HepG2 (cell line): ENCODE data around the gene TAS2R60. TPM values are rescaled to one million over a fixed set of nuclear protein-coding genes. Genes with fewer than 3 reads are reported as not detected.

Experiments used
- HDAC1 ChIP-seq: sonication (generic); formaldehyde crosslinking; IDR thresholded peaks from 2 replicates; pipeline ENCODE4 v1.5.1; 2020; ENCODE audit warnings: mild to moderate bottlenecking, missing genetic modification reagents
- POLR2AphosphoS2 ChIP-seq: IDR thresholded peaks from 2 replicates; pipeline ENCODE4 v1.6.1; 2011; ENCODE audit warnings: low read depth, low read length, improper control_type of control experiment
- RBFOX2 ChIP-seq: fragments of 200-400 bp; formaldehyde crosslinking; IDR thresholded peaks from 2 replicates; pipeline ENCODE4 v1.6.1; 2017; ENCODE audit warnings: low read depth, mild to moderate bottlenecking, low read length
- RXRB ChIP-seq: IDR thresholded peaks from 2 replicates; pipeline ENCODE4 v1.6.1; 2016; ENCODE audit warnings: borderline replicate concordance, missing genetic modification reagents, missing compliant biosample characterization
- SYNCRIP ChIP-seq: fragments of 200-400 bp; formaldehyde crosslinking; IDR thresholded peaks from 2 replicates; pipeline ENCODE4 v1.6.1; 2018; ENCODE audit warnings: mild to moderate bottlenecking, low read depth, low read length; ENCODE audit not compliant: insufficient read depth
- TBX2 ChIP-seq: sonication (generic); formaldehyde crosslinking; IDR thresholded peaks from 2 replicates; pipeline ENCODE4 v1.5.0; 2020; ENCODE audit warnings: missing genetic modification reagents, mild to moderate bottlenecking, borderline replicate concordance
- TOE1 ChIP-seq: sonication (generic); formaldehyde crosslinking; IDR thresholded peaks from 2 replicates; pipeline ENCODE4 v1.4.0; 2020; ENCODE audit warnings: mild to moderate bottlenecking, missing genetic modification reagents
- ZBTB7A ChIP-seq: sonication (generic); formaldehyde crosslinking; IDR thresholded peaks from 2 replicates; pipeline ENCODE4 v1.8.0; 2022; ENCODE audit warnings: mild to moderate bottlenecking, missing genetic modification reagents
- ZNF382 ChIP-seq: sonication (generic); formaldehyde crosslinking; IDR thresholded peaks from 2 replicates; pipeline ENCODE4 v1.5.0; 2020; ENCODE audit warnings: missing genetic modification reagents, mild to moderate bottlenecking, borderline replicate concordance
- ZNF577 ChIP-seq: sonication (generic); formaldehyde crosslinking; IDR thresholded peaks from 2 replicates; pipeline ENCODE4 v1.4.0; 2020; ENCODE audit warnings: mild to moderate bottlenecking, low read depth, missing genetic modification reagents, borderline replicate concordance
- ZSCAN21 ChIP-seq: sonication (generic); formaldehyde crosslinking; IDR thresholded peaks from 2 replicates; pipeline ENCODE4 v1.8.0; 2022; ENCODE audit warnings: mild to moderate bottlenecking, missing genetic modification reagents, moderate library complexity, borderline replicate concordance
- polyA plus RNA-seq, 8 experiments: library from polyadenylated mRNA; depleted of rRNA in 3 of 8; stranded (reverse) in 7 of 8; unstranded in 1 of 8; fragments of >200 nt; fragmentation: Illumina TruSeq in 4 of 8; extraction: Trizol in 4 of 8; gene quantifications; 2 replicates each; pipeline versions ENCODE4 v1.2.1 to v1.2.3, GENCODE V29; 2011 to 2016; ENCODE audit warnings: low read depth in 4 of 8, missing spikeins in 1 of 8, mixed read lengths in 1 of 8; ENCODE audit not compliant: insufficient read depth in 1 of 8
- total RNA-seq, 5 experiments: library from RNA; depleted of rRNA; stranded (reverse); fragments of >200 nt; fragmentation: Illumina TruSeq; extraction: Trizol; gene quantifications; 2 replicates each; pipeline ENCODE4 v1.2.3, GENCODE V29; 2016; ENCODE audit warnings: low read depth in 1 of 5
- TF ChIP-seq, protein P1 (sequence below): sonication (generic); formaldehyde crosslinking; IDR thresholded peaks from 2 replicates; pipeline ENCODE4 v1.5.0; 2020; ENCODE audit warnings: missing genetic modification reagents, mild to moderate bottlenecking, borderline replicate concordance
- TF ChIP-seq, protein P2 (sequence below): sonication (generic); formaldehyde crosslinking; IDR thresholded peaks from 2 replicates; pipeline ENCODE4 v1.8.0; 2022; ENCODE audit warnings: low read depth, missing genetic modification reagents
- TF ChIP-seq, protein P3 (sequence below): fragments of 450-650 bp; IDR thresholded peaks from 2 replicates; pipeline ENCODE4 v1.6.1; 2016
- TF ChIP-seq, protein P4 (sequence below): sonication (generic); formaldehyde crosslinking; IDR thresholded peaks from 2 replicates; pipeline ENCODE4 v1.8.0; 2022; ENCODE audit warnings: mild to moderate bottlenecking, missing genetic modification reagents

Gene TAS2R60
- total and polyA plus RNA-seq, 2 of the 13 experiments (the other 11 are each of a cell fraction or from before 2014, with no cell fraction given), result not detected

DNA sequence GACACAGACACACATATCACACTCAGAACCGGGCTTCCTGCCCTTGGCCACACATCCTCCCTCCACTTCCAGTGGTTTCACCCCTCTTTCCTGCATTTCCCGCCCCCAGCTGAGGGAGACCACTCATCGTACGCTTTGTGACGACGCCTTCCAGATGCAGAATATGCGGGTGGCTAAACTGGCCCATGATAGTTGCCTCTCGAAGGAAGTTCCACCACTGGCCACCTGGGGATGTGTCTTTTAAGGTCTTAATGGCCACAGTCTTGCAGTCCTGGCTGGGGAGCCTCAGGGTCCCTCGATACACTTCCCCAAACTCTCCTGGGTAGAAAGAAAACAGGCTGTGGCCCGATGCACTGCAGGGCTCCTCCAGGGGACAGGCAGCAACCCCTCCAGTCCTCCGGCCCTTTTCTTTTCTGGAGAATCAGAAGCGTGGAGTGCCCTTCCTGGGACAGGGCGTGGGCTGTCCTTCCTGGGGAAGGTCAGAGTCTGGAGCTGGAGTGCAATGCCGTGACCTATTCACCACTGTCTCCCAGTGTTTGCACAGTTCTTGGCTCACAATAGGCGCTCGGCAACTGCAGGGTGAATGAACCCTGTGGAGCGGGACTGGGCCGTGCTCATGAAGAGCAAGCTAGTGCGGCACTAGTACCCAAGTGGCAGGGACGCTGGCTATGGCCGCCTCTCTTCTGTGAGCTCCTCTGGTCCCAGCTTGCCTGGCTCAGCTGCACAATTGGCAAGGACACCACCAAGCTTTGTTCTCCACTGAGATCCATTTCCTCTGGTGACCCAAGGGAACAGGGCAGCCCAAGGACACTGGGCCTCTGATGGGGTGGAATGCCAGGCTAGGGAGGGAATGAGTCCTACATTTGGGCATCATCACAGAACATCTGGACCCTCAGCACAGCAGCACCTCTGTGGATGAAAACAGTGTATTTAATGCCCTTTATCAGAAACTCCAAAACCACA, 47.8 kb upstream of the TAS2R60 start (continued):
- TF ChIP-seq HDAC1 (peak; percentile 90), SYNCRIP (no peak), TOE1 (CRISPR knock-in tag) (no peak), POLR2AphosphoS2 (no peak), ZBTB7A (CRISPR knock-in tag) (peak; percentile 71; the same call in 1 of the 2 replicates), ZSCAN21 (CRISPR knock-in tag) (no peak; the same call in 1 of the 2 replicates), RBFOX2 (no peak), RXRB (CRISPR knock-in tag) (peak; percentile 99), ZNF382 (no peak), ZNF577 (no peak), TBX2 (CRISPR knock-in tag) (peak; percentile 49)
- TF ChIP-seq, protein P1, sequence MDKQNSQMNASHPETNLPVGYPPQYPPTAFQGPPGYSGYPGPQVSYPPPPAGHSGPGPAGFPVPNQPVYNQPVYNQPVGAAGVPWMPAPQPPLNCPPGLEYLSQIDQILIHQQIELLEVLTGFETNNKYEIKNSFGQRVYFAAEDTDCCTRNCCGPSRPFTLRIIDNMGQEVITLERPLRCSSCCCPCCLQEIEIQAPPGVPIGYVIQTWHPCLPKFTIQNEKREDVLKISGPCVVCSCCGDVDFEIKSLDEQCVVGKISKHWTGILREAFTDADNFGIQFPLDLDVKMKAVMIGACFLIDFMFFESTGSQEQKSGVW (CRISPR knock-in tag), result no peak
- TF ChIP-seq, protein P2, sequence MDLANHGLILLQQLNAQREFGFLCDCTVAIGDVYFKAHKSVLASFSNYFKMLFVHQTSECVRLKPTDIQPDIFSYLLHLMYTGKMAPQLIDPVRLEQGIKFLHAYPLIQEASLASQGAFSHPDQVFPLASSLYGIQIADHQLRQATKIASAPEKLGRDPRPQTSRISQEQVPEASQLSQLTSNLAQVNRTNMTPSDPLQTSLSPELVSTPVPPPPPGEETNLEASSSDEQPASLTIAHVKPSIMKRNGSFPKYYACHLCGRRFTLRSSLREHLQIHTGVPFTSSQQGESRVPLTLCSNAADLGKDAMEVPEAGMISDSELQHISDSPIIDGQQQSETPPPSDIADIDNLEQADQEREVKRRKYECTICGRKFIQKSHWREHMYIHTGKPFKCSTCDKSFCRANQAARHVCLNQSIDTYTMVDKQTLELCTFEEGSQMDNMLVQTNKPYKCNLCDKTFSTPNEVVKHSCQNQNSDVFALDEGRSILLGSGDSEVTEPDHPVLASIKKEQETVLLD (CRISPR knock-in tag), result no peak
- TF ChIP-seq, protein P3, sequence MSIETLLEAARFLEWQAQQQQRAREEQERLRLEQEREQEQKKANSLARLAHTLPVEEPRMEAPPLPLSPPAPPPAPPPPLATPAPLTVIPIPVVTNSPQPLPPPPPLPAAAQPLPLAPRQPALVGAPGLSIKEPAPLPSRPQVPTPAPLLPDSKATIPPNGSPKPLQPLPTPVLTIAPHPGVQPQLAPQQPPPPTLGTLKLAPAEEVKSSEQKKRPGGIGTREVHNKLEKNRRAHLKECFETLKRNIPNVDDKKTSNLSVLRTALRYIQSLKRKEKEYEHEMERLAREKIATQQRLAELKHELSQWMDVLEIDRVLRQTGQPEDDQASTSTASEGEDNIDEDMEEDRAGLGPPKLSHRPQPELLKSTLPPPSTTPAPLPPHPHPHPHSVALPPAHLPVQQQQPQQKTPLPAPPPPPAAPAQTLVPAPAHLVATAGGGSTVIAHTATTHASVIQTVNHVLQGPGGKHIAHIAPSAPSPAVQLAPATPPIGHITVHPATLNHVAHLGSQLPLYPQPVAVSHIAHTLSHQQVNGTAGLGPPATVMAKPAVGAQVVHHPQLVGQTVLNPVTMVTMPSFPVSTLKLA, result no peak
- TF ChIP-seq, protein P4, sequence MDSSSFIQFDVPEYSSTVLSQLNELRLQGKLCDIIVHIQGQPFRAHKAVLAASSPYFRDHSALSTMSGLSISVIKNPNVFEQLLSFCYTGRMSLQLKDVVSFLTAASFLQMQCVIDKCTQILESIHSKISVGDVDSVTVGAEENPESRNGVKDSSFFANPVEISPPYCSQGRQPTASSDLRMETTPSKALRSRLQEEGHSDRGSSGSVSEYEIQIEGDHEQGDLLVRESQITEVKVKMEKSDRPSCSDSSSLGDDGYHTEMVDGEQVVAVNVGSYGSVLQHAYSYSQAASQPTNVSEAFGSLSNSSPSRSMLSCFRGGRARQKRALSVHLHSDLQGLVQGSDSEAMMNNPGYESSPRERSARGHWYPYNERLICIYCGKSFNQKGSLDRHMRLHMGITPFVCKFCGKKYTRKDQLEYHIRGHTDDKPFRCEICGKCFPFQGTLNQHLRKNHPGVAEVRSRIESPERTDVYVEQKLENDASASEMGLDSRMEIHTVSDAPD, result peak; percentile 92; the same call in 1 of the 2 replicates
